NCI-H226 (cell line): ENCODE results near the gene PLP2.

ENCODE experiments used
- DNase-seq: peaks from one replicate; pipeline ENCODE4 v3.0.0-alpha.2; 2015

Gene PLP2

GRCh38 chrX:49186125-49187027, 14.7 kb downstream of the PLP2 start, which contains the start of gene PRICKLE3:
PRICKLE3 (minus strand) TSS chrX:49186373; CDS start chrX:49186297, 76 bp downstream.
- DNase-seq: peak; percentile 40

- DNase-seq: no peak
Measured at GRCh38 chrX:49187028-49187394, 15.3 kb downstream of the PLP2 start.

- DNase-seq: no peak
Measured at GRCh38 chrX:49187526-49187925, 15.8 kb downstream of the PLP2 start.

GRCh38 chrX:49188468-49189076, 16.9 kb downstream of the PLP2 start:
- no peak for DNase-seq

- no peak for DNase-seq
Measured at GRCh38 chrX:49189606-49190005, 17.9 kb downstream of the PLP2 start.

GRCh38 chrX:49190821-49191573, 19.3 kb downstream of the PLP2 start:
- peak; percentile 94 for DNase-seq

GRCh38 chrX:49191574-49192011, 19.9 kb downstream of the PLP2 start:
- no peak for DNase-seq

- DNase-seq: no peak
Measured at GRCh38 chrX:49192722-49193328, 21.1 kb downstream of the PLP2 start.

- DNase-seq: no peak
Measured at GRCh38 chrX:49193542-49193964, 21.9 kb downstream of the PLP2 start.

- no peak for DNase-seq
Measured at GRCh38 chrX:49197543-49198087, 25.9 kb downstream of the PLP2 start.

GRCh38 chrX:49198540-49199314, 27.0 kb downstream of the PLP2 start:
- DNase-seq: no peak

- no peak for DNase-seq
Measured at GRCh38 chrX:49199315-49199595, 27.6 kb downstream of the PLP2 start.

- DNase-seq: peak; percentile 66
Measured at GRCh38 chrX:49199906-49200771, 28.4 kb downstream of the PLP2 start, which contains the start of gene SYP. SYP (minus strand) TSS chrX:49200193; CDS start chrX:49200186, 7 bp downstream.

GRCh38 chrX:49202022-49202421, 30.3 kb downstream of the PLP2 start:
- DNase-seq: no peak

- DNase-seq: no peak
Measured at GRCh38 chrX:49203536-49203935, 31.8 kb downstream of the PLP2 start.

- no peak for DNase-seq
Measured at GRCh38 chrX:49204017-49204416, 32.3 kb downstream of the PLP2 start.

- DNase-seq: no peak
Measured at GRCh38 chrX:49204709-49205108, 33.0 kb downstream of the PLP2 start.

- no peak for DNase-seq
Measured at GRCh38 chrX:49205443-49205842, 33.7 kb downstream of the PLP2 start.

- no peak for DNase-seq
Measured at GRCh38 chrX:49206543-49206942, 34.8 kb downstream of the PLP2 start.

GRCh38 chrX:49208399-49208798, 36.7 kb downstream of the PLP2 start:
- DNase-seq: no peak
